GM19043 (cell line): Measurements from ENCODE around the gene ARL15.

Source experiments
- ATAC-seq: cut with Tn5 transposase; IDR thresholded peaks from one replicate; pipeline ENCODE4 v1.9.1; 2021; ENCODE audit warnings: low read depth; ENCODE audit not compliant: unreplicated experiment

Gene ARL15

GRCh38 chr5:53923961-53924360 is 386.4 kb downstream of the ARL15 start:
- ATAC-seq: no peak

- ATAC-seq: no peak
Measured at GRCh38 chr5:53922508-53923498, 387.6 kb downstream of the ARL15 start.

GRCh38 chr5:53917826-53918225 is 392.5 kb downstream of the ARL15 start:
- ATAC-seq: no peak

- no peak for ATAC-seq
Measured at GRCh38 chr5:53917095-53917494, 393.3 kb downstream of the ARL15 start.

- ATAC-seq: no peak
Measured at GRCh38 chr5:53915120-53915519, 395.3 kb downstream of the ARL15 start.

GRCh38 chr5:53913941-53914340 is 396.4 kb downstream of the ARL15 start:
- ATAC-seq: no peak

- ATAC-seq: no peak
Measured at GRCh38 chr5:53908757-53909156, 401.6 kb downstream of the ARL15 start.

- no peak for ATAC-seq
Measured at GRCh38 chr5:53907827-53908226, 402.5 kb downstream of the ARL15 start.

GRCh38 chr5:53906736-53907135 is 403.6 kb downstream of the ARL15 start:
- ATAC-seq: no peak

- ATAC-seq: no peak
Measured at GRCh38 chr5:53902296-53902907, 408.0 kb downstream of the ARL15 start.

- ATAC-seq: no peak
Measured at GRCh38 chr5:53900677-53901076, 409.7 kb downstream of the ARL15 start.

GRCh38 chr5:53895091-53895683 is 415.2 kb downstream of the ARL15 start:
- ATAC-seq: no peak

- ATAC-seq: no peak
Measured at GRCh38 chr5:53893626-53894025, 416.7 kb downstream of the ARL15 start.

GRCh38 chr5:53892224-53892623 is 418.1 kb downstream of the ARL15 start:
- ATAC-seq: no peak

GRCh38 chr5:53891159-53891558 is 419.2 kb downstream of the ARL15 start:
- no peak for ATAC-seq

GRCh38 chr5:53890490-53890889 is 419.9 kb downstream of the ARL15 start:
- no peak for ATAC-seq

- ATAC-seq: no peak
Measured at GRCh38 chr5:53884844-53885243, 425.5 kb downstream of the ARL15 start.

- no peak for ATAC-seq
Measured at GRCh38 chr5:53884417-53884816, 426.0 kb downstream of the ARL15 start.

GRCh38 chr5:53882676-53883031 is 427.7 kb downstream of the ARL15 start:
- no peak for ATAC-seq

- no peak for ATAC-seq
Measured at GRCh38 chr5:53882006-53882675, 428.2 kb downstream of the ARL15 start.

GRCh38 chr5:53879708-53880323 is 430.6 kb downstream of the ARL15 start:
- ATAC-seq: no peak
